Right lobe of liver (tissue), 6 donors: ENCODE data around the gene ATG10. TPM values are rescaled to one million over a fixed set of nuclear protein-coding genes. Genes with fewer than 3 reads are reported as not detected.
"Not testable (repeated sequence)": the region's sequence is repeated elsewhere in the genome, so short reads cannot be mapped to it uniquely, and the experiment has no call there.

ENCODE experiments used
- ATAC-seq, 4 donors: fragments of 200-7000 bp; cut with Tn5 transposase; one replicate each; pipeline ENCODE4 v1.9.1; 2020; ENCODE audit warnings: mild to moderate bottlenecking in 4 of 4, moderate library complexity in 4 of 4
- DNase-seq, 3 donors: peaks; one replicate each; pipeline ENCODE4 v3.0.0-alpha.2; 2020
- H3K27ac ChIP-seq, 3 donors: fragments of 200-600 bp; one replicate each; pipeline ENCODE4 v1.8.0; 2022
- H3K27me3 ChIP-seq, 2 donors: fragments of 200-600 bp; one replicate each; pipeline ENCODE4 v1.8.0; 2022
- H3K36me3 ChIP-seq, 4 donors: fragments of 200-600 bp; sonication (generic) in 1 of 4; one replicate each; pipeline versions ENCODE4 v1.5.1 to v1.8.0; 2017 to 2022; ENCODE audit warnings: control low read depth in 1 of 4
- H3K4me1 ChIP-seq, 4 donors: fragments of 200-600 bp; sonication (generic) in 1 of 4; one replicate each; pipeline versions ENCODE4 v1.5.1 to v1.8.0; 2017 to 2022; ENCODE audit warnings: control low read depth in 1 of 4
- H3K4me3 ChIP-seq, 3 donors: fragments of 200-600 bp; one replicate each; pipeline ENCODE4 v1.8.0; 2022
- H3K9me3 ChIP-seq, 4 donors: fragments of 200-600 bp; sonication (generic) in 1 of 4; one replicate each; pipeline versions ENCODE4 v1.5.1 to v1.8.0; 2017 to 2022; ENCODE audit warnings: control low read depth in 1 of 4
- CTCF ChIP-seq, 4 donors: fragments of 200-600 bp in 3 of 4; fragments of 450-650 bp in 1 of 4; IDR thresholded peaks; one replicate each; pipeline versions ENCODE4 v1.5.1 to v1.8.0; 2016 to 2022; ENCODE audit warnings: antibody characterized with exemption in 4 of 4, mild to moderate bottlenecking in 2 of 4
- POLR2A ChIP-seq: fragments of 450-650 bp; IDR thresholded peaks from one replicate; pipeline ENCODE4 v1.6.1; 2017; ENCODE audit warnings: antibody characterized with exemption, mild to moderate bottlenecking
- WGBS: methylation state at CpG from one replicate; pipeline ENCODE4 v1.1.6; 2018; ENCODE audit warnings: low coverage, low lambda C conversion rate; ENCODE audit not compliant: insufficient coverage; ENCODE audit errors: missing lambda C conversion rate; 5-methylcytosine and 5-hydroxymethylcytosine counted together
- intact Hi-C, 2 donors: fragments of 100-400 bp; cut with DNase I; formaldehyde crosslinking; loops; one replicate each; pipeline versions ENCODE4 v1.11.2 to v1.14.1; 2022
- total RNA-seq, 6 experiments: library from RNA; depleted of rRNA in 2 of 6; stranded (reverse); fragments of >200 nt in 2 of 6; fragmentation: NEBNext Ultra II Directional in 3 of 6; extraction: Animal tissue kit (Norgen Biotek cat#: 25700) in 3 of 6; gene quantifications; one replicate each; pipeline versions ENCODE4 v1.1.0 to v1.2.4, GENCODE V29; 2016 to 2023
- donor health status: DM: no; HTN: yes; CAD: no.
- donor health status: DM: no; HTN: no; CAD: no.
- donor health status: DM: no; HTN: no; CAD: no.
- donor health status: DM: no; HTN: yes; CAD: no.
- donor health status: DM: no; HTN: yes; CAD: no.

Gene ATG10
- total RNA-seq, 6 experiments from 2014 or later, result 2.9 to 8.0 (median 4.4) TPM

DNA sequence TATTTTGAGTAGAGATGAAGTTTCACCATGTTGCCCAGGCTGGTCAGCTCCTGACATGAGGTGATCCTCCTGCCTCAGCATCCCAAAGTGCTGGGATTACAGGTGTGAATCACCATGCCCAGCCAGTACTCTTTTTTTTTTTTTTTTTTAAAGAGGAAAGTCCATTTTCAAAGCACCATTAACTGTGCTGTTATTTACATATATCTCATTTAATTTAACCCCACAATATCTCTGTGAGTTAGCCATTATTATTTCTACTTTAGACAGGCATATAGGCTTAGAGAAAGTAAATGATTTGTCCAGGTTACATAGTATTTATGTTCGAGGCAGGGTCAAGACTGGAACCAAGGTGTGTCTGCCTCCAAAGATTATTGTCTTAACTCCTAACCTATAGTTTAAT, 50.7 kb downstream of the ATG10 start:
- no peak overlapping the region for H3K27ac ChIP-seq
- TF ChIP-seq CTCF (IDR thresholded peaks at IDR 0.05) (no peak), POLR2A (no peak)
- DNase-seq (no peak), ATAC-seq (no peak)
- H3K9me3 ChIP-seq, result no peaks in the 10 kb centered on the region
- intact Hi-C loops, result no loop called here
- no peaks in the 10 kb centered on the region for H3K4me1 ChIP-seq
- H3K27me3 ChIP-seq, result no peaks in the 10 kb centered on the region
- WGBS, result 71% methylated on average over 1 of the region's 1 CpG
- no peaks in the 10 kb centered on the region for H3K36me3 ChIP-seq
- no peak overlapping the region for H3K4me3 ChIP-seq

- TF ChIP-seq POLR2A (no peak), CTCF (IDR thresholded peaks at IDR 0.05) (no peak)
- no peak overlapping the region for H3K4me3 ChIP-seq
- WGBS, result 92% methylated on average over 3 of the region's 3 CpGs
- ATAC-seq (no peak), DNase-seq (no peak)
- H3K36me3 ChIP-seq, result no peaks in the 10 kb centered on the region
- H3K9me3 ChIP-seq, result no peaks in the 10 kb centered on the region
- no peaks in the 10 kb centered on the region for H3K27me3 ChIP-seq
- H3K4me1 ChIP-seq, result no peaks in the 10 kb centered on the region
- H3K27ac ChIP-seq, result no peak overlapping the region
- intact Hi-C loops, result no loop called here
Observed at GRCh38 chr5:82023644-82024043, 51.8 kb downstream of the ATG10 start.

GRCh38 chr5:82031220-82032119, 59.6 kb downstream of the ATG10 start:
- intact Hi-C loops, result no loop called here

GRCh38 chr5:82042894-82043293, 71.1 kb downstream of the ATG10 start:
- H3K36me3 ChIP-seq, H3K9me3 ChIP-seq, H3K27ac ChIP-seq, H3K27me3 ChIP-seq, ATAC-seq, H3K4me1 ChIP-seq, DNase-seq, intact Hi-C loops, H3K4me3 ChIP-seq: not testable (repeated sequence)
- WGBS, result no CpG with 5 or more reads among the region's 1 CpG

More at GRCh38 chr5:82031220-82032119, 59.6 kb downstream of the ATG10 start:
- Histone ChIP-seq H3K27ac (no peak overlapping the region), H3K4me1 (no peaks in the 10 kb centered on the region), H3K4me3 (no peak overlapping the region), H3K9me3 (no peaks in the 10 kb centered on the region), H3K36me3 (no peaks in the 10 kb centered on the region), H3K27me3 (no peaks in the 10 kb centered on the region)
- WGBS, result 87% methylated on average over 4 of the region's 4 CpGs
- TF ChIP-seq CTCF (IDR thresholded peaks at IDR 0.05) (no peak), POLR2A (no peak)
- no peak for ATAC-seq
- no peak for DNase-seq

GRCh38 chr5:82044010-82044409, 72.2 kb downstream of the ATG10 start:
- DNase-seq, result no peak
- no peaks in the 10 kb centered on the region for H3K9me3 ChIP-seq
- no peaks in the 10 kb centered on the region for H3K36me3 ChIP-seq
- intact Hi-C loops, result no loop called here
- 73% methylated on average over 1 of the region's 2 CpGs for WGBS
- TF ChIP-seq CTCF (IDR thresholded peaks at IDR 0.05), result no peak
- TF ChIP-seq POLR2A, result no peak
- no peak overlapping the region for H3K4me3 ChIP-seq
- no peak for ATAC-seq
- H3K27me3 ChIP-seq, result no peaks in the 10 kb centered on the region
- no peaks in the 10 kb centered on the region for H3K4me1 ChIP-seq
- H3K27ac ChIP-seq, result no peak overlapping the region
